WTC11 (cell line): ENCODE data around the gene COQ7. TPM values are rescaled to one million over a fixed set of nuclear protein-coding genes. Genes with fewer than 3 reads are reported as not detected.

Source experiments
- ATAC-seq: fragments of 200-7000 bp; cut with Tn5 transposase; 2 replicates; pipeline ENCODE4 v1.10.0; 2021; ENCODE audit warnings: mild to moderate bottlenecking, moderate library complexity
- CTCF ChIA-PET: fragments of 300-600 bp; sonication (Branson Sonifier 250); formaldehyde crosslinking; loops from one replicate; lab custom pipeline; 2021; ENCODE audit warnings: antibody characterized with exemption; lab: Charles Lee
- POLR2A ChIA-PET: fragments of 350-600 bp; sonication (Branson Sonifier 250); formaldehyde crosslinking; loops from one replicate; lab custom pipeline; 2021; ENCODE audit warnings: antibody characterized with exemption; lab: Charles Lee
- DNase-seq: peaks from one replicate; pipeline ENCODE4 v3.0.0; 2021; ENCODE audit warnings: low spot score
- H3K27ac Mint-ChIP-seq: 2 replicates; pipeline ENCODE4 v1.8.0; 2021; ENCODE audit warnings: mixed read lengths
- H3K27me3 Mint-ChIP-seq: 2 replicates; pipeline ENCODE4 v1.8.0; 2021; ENCODE audit warnings: low read depth, mild to moderate bottlenecking, moderate library complexity, mixed read lengths
- H3K36me3 Mint-ChIP-seq: 2 replicates; pipeline ENCODE4 v1.8.0; 2021; ENCODE audit warnings: mixed read lengths
- H3K4me1 Mint-ChIP-seq: 2 replicates; pipeline ENCODE4 v1.8.0; 2022; ENCODE audit warnings: mixed read lengths
- H3K4me3 Mint-ChIP-seq: 2 replicates; pipeline ENCODE4 v1.8.0; 2021; ENCODE audit warnings: mild to moderate bottlenecking, moderate library complexity, mixed read lengths
- H3K9me3 Mint-ChIP-seq: 2 replicates; pipeline ENCODE4 v1.8.0; 2021; ENCODE audit warnings: mixed read lengths
- AFF4 ChIP-seq: sonication (generic); formaldehyde crosslinking; IDR thresholded peaks from 2 replicates; pipeline ENCODE4 v1.8.1; 2023; ENCODE audit warnings: mild to moderate bottlenecking, missing genetic modification reagents, borderline replicate concordance
- CBFB ChIP-seq: sonication (generic); formaldehyde crosslinking; IDR thresholded peaks from 2 replicates; pipeline ENCODE4 v1.8.1; 2022; ENCODE audit warnings: mild to moderate bottlenecking, low read depth, missing genetic modification reagents
- E2F5 ChIP-seq: sonication (generic); formaldehyde crosslinking; IDR thresholded peaks from 2 replicates; pipeline ENCODE4 v1.8.1; 2022; ENCODE audit warnings: mild to moderate bottlenecking, moderate library complexity, missing genetic modification reagents
- ELF4 ChIP-seq: sonication (generic); formaldehyde crosslinking; IDR thresholded peaks from 2 replicates; pipeline ENCODE4 v1.8.1; 2022; ENCODE audit warnings: low read depth, mild to moderate bottlenecking, moderate library complexity, missing genetic modification reagents
- ETV6 ChIP-seq: sonication (generic); formaldehyde crosslinking; IDR thresholded peaks from 2 replicates; pipeline ENCODE4 v1.8.1; 2022; ENCODE audit warnings: mild to moderate bottlenecking, missing genetic modification reagents
- FOXK1 ChIP-seq: sonication (generic); formaldehyde crosslinking; IDR thresholded peaks from 2 replicates; pipeline ENCODE4 v1.8.0; 2022; ENCODE audit warnings: mild to moderate bottlenecking, moderate library complexity, missing genetic modification reagents
- FOXP4 ChIP-seq: sonication (generic); formaldehyde crosslinking; IDR thresholded peaks from 2 replicates; pipeline ENCODE4 v1.8.0; 2022; ENCODE audit warnings: mild to moderate bottlenecking, missing genetic modification reagents
- IRF1 ChIP-seq: sonication (generic); formaldehyde crosslinking; IDR thresholded peaks from 2 replicates; pipeline ENCODE4 v1.8.0; 2023; ENCODE audit warnings: missing genetic modification reagents
- MLX ChIP-seq: sonication (generic); formaldehyde crosslinking; IDR thresholded peaks from 2 replicates; pipeline ENCODE4 v1.8.1; 2023; ENCODE audit warnings: mild to moderate bottlenecking, missing genetic modification reagents, moderate library complexity
- MYBL2 ChIP-seq: sonication (generic); formaldehyde crosslinking; IDR thresholded peaks from 2 replicates; pipeline ENCODE4 v1.8.1; 2023; ENCODE audit warnings: mild to moderate bottlenecking, moderate library complexity, missing genetic modification reagents
- NFE2L1 ChIP-seq: sonication (generic); formaldehyde crosslinking; IDR thresholded peaks from 2 replicates; pipeline ENCODE4 v1.8.1; 2023; ENCODE audit warnings: missing genetic modification reagents
- RORB ChIP-seq: fragments of 250-450 bp; sonication (Bioruptor Pico); IDR thresholded peaks from 2 replicates; pipeline ENCODE4 v1.9.0; 2021; ENCODE audit warnings: mild to moderate bottlenecking
- USF1 ChIP-seq: sonication (generic); formaldehyde crosslinking; IDR thresholded peaks from 2 replicates; pipeline ENCODE4 v1.8.0; 2022; ENCODE audit warnings: mild to moderate bottlenecking, missing genetic modification reagents
- ZNF416 ChIP-seq: fragments of 250-450 bp; sonication (Bioruptor Pico); IDR thresholded peaks from 2 replicates; pipeline ENCODE4 v1.9.0; 2021; ENCODE audit warnings: mild to moderate bottlenecking, inconsistent platforms
- ZNF425 ChIP-seq: fragments of 250-450 bp; sonication (Bioruptor Pico); conservative IDR thresholded peaks from 2 replicates; pipeline ENCODE4 v1.9.0; 2021; ENCODE audit warnings: mild to moderate bottlenecking
- ZNF512 ChIP-seq: sonication (generic); formaldehyde crosslinking; IDR thresholded peaks from 2 replicates; pipeline ENCODE4 v1.8.1; 2022; ENCODE audit warnings: missing genetic modification reagents, borderline replicate concordance
- ZNF671 ChIP-seq: fragments of 250-450 bp; sonication (Bioruptor Pico); IDR thresholded peaks from 2 replicates; pipeline ENCODE4 v1.8.0; 2021; ENCODE audit warnings: mild to moderate bottlenecking
- ZSCAN18 ChIP-seq: fragments of 250-450 bp; sonication (Bioruptor Pico); IDR thresholded peaks from 2 replicates; pipeline ENCODE4 v2.1.2; 2022; ENCODE audit warnings: mild to moderate bottlenecking, moderate library complexity
- total RNA-seq: library from RNA; stranded (reverse); gene quantifications from 3 replicates; pipeline ENCODE4 v1.2.3, GENCODE V29; 2021

COQ7 gene
- total RNA-seq, 1 experiment from 2014 or later, result 20.7 TPM

- TF ChIP-seq FOXP4 (CRISPR knock-in tag), result no peak
- TF ChIP-seq E2F5 (CRISPR knock-in tag), result no peak
- no peak for TF ChIP-seq ZSCAN18
- no peak for TF ChIP-seq FOXK1 (CRISPR knock-in tag)
- no peak for TF ChIP-seq ZNF416 (CRISPR knock-in tag)
- no peak for TF ChIP-seq MYBL2
- TF ChIP-seq IRF1 (CRISPR knock-in tag), result no peak
- TF ChIP-seq ZNF671 (CRISPR knock-in tag), result no peak
- TF ChIP-seq NFE2L1 (CRISPR knock-in tag), result no peak
Observed at GRCh38 chr16:19027416-19027815, 40.0 kb upstream of the COQ7 start (continued).

GRCh38 chr16:19029980-19030379, 37.4 kb upstream of the COQ7 start:
- DNase-seq, result no peak
- CTCF ChIA-PET, result no interaction called here
- Mint-ChIP-seq H3K4me3 (no peak overlapping the region), H3K36me3 (peaks cover 6% of the 10 kb centered on the region), H3K9me3 (peaks cover 6% of the 10 kb centered on the region), H3K27ac (no peak overlapping the region), H3K4me1 (no peaks in the 10 kb centered on the region), H3K27me3 (no peaks in the 10 kb centered on the region)
- no peak for ATAC-seq
- POLR2A ChIA-PET, result no interaction called here
- TF ChIP-seq CBFB (CRISPR knock-in tag) (no peak), ETV6 (CRISPR knock-in tag) (no peak), AFF4 (no peak), ELF4 (CRISPR knock-in tag) (no peak), MLX (CRISPR knock-in tag) (no peak), ZSCAN18 (no peak), RORB (CRISPR knock-in tag) (no peak), ZNF512 (CRISPR knock-in tag) (no peak), USF1 (no peak), ZNF425 (CRISPR knock-in tag) (no peak)
